Parathyroid adenoma (tissue), 2 donors: ENCODE results near the gene CGB1.

ENCODE experiments used
- H2AFZ ChIP-seq: fragments of 300-600 bp; sonication (generic); one replicate; pipeline ENCODE4 v1.7.0; 2017; ENCODE audit warnings: antibody characterized with exemption, mild to moderate bottlenecking
- H3K27ac ChIP-seq: fragments of 300-600 bp; sonication (generic); one replicate; pipeline ENCODE4 v1.7.0; 2017
- H3K27me3 ChIP-seq: fragments of 300-600 bp; sonication (generic); one replicate; pipeline ENCODE4 v1.7.0; 2017; ENCODE audit warnings: low read length; ENCODE audit not compliant: control insufficient read depth, insufficient read depth
- H3K36me3 ChIP-seq: fragments of 300-600 bp; sonication (generic); one replicate; pipeline ENCODE4 v1.7.0; 2017; ENCODE audit warnings: low read length; ENCODE audit not compliant: control insufficient read depth, insufficient read depth
- H3K4me1 ChIP-seq: fragments of 300-600 bp; sonication (generic); one replicate; pipeline ENCODE4 v1.7.0; 2017; ENCODE audit warnings: control low read depth
- H3K4me2 ChIP-seq: fragments of 300-600 bp; sonication (generic); one replicate; pipeline ENCODE4 v1.7.0; 2017; ENCODE audit warnings: low read length
- H3K4me3 ChIP-seq: fragments of 300-600 bp; sonication (generic); one replicate; pipeline ENCODE4 v1.7.0; 2017; ENCODE audit warnings: low read depth, low read length
- H3K79me2 ChIP-seq: fragments of 300-600 bp; sonication (generic); one replicate; pipeline ENCODE4 v1.7.0; 2017; ENCODE audit warnings: control low read depth
- H3K9ac ChIP-seq: fragments of 300-600 bp; sonication (generic); one replicate; pipeline ENCODE4 v1.7.0; 2017; ENCODE audit warnings: mild to moderate bottlenecking
- H3K9me3 ChIP-seq: fragments of 300-600 bp; sonication (generic); one replicate; pipeline ENCODE4 v1.7.0; 2017; ENCODE audit warnings: low read length; ENCODE audit not compliant: control insufficient read depth
- TF ChIP-seq, protein P1 (sequence below): fragments of 300-600 bp; sonication (generic); IDR thresholded peaks from one replicate; pipeline ENCODE4 v1.7.0; 2017; ENCODE audit warnings: antibody characterized with exemption, mild to moderate bottlenecking
- donor health status: primary hyperparathyroidism.

CGB1 gene

DNA sequence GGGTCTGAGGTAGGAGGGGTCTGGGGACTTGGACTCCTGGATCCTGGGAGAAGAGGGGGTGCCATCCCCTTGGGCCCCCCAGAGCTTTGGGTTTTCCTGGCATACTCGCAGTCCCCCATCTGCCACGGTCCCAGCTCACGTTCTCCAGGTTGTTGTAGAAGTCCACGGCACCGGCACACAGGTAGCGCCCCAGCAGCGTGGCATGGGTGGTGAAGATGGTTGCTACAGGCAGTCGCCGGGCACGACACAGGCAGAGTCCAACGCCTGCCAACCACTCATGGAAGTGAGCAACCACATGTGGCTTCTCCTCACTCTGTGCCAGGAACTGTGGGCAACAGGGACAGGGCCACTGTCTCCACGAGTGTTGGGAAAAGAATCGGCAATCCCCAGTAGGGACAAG is 51.0 kb downstream of the CGB1 start:
- no peak overlapping the region for H3K27ac ChIP-seq
- no peak overlapping the region for H3K4me2 ChIP-seq
- H3K36me3 ChIP-seq = no peaks in the 10 kb centered on the region
- H3K79me2 ChIP-seq = no peaks in the 10 kb centered on the region
- TF ChIP-seq, protein P1, sequence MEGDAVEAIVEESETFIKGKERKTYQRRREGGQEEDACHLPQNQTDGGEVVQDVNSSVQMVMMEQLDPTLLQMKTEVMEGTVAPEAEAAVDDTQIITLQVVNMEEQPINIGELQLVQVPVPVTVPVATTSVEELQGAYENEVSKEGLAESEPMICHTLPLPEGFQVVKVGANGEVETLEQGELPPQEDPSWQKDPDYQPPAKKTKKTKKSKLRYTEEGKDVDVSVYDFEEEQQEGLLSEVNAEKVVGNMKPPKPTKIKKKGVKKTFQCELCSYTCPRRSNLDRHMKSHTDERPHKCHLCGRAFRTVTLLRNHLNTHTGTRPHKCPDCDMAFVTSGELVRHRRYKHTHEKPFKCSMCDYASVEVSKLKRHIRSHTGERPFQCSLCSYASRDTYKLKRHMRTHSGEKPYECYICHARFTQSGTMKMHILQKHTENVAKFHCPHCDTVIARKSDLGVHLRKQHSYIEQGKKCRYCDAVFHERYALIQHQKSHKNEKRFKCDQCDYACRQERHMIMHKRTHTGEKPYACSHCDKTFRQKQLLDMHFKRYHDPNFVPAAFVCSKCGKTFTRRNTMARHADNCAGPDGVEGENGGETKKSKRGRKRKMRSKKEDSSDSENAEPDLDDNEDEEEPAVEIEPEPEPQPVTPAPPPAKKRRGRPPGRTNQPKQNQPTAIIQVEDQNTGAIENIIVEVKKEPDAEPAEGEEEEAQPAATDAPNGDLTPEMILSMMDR = no peak
- H2AFZ ChIP-seq = no peak overlapping the region
- H3K9ac ChIP-seq = no peak overlapping the region
- H3K9me3 ChIP-seq = no peaks in the 10 kb centered on the region
- no peak overlapping the region for H3K4me3 ChIP-seq
- no peaks in the 10 kb centered on the region for H3K27me3 ChIP-seq
- no peaks in the 10 kb centered on the region for H3K4me1 ChIP-seq
